ENCODE results near the gene CPNE1. TPM values are rescaled to one million over a fixed set of nuclear protein-coding genes. Genes with fewer than 3 reads are reported as not detected.
A peak's percentile ranks its signal among the peaks of the same experiment; 100 is the strongest.

The CPNE1 gene
- total RNA-seq, 1 donor, result 92.0 TPM

GRCh38 chr20:35602851-35603495 lies 61.7 kb downstream of the CPNE1 start:
- no peak for DNase-seq (ENCODE audit: low read depth)
- TF ChIP-seq CTCF (IDR thresholded peaks at IDR 0.05; ENCODE audit: insufficient read depth, low read depth, low read length), result no peak
- no peak overlapping the region for H3K4me3 ChIP-seq (ENCODE audit: low read depth, low read length)

GRCh38 chr20:35601990-35602389 lies 62.7 kb downstream of the CPNE1 start:
- H3K4me3 ChIP-seq (ENCODE audit: low read depth, low read length), result peak overlapping the region; percentile 59

GRCh38 chr20:35600993-35601973 lies 63.4 kb downstream of the CPNE1 start:
- peak overlapping the region; percentile 59 for H3K4me3 ChIP-seq (ENCODE audit: low read depth, low read length)
- peak; percentile 82 for DNase-seq (ENCODE audit: low read depth)
- TF ChIP-seq CTCF (IDR thresholded peaks at IDR 0.05; ENCODE audit: insufficient read depth, low read depth, low read length), result peak; percentile 48

More at GRCh38 chr20:35601990-35602389, 62.7 kb downstream of the CPNE1 start:
- TF ChIP-seq CTCF (IDR thresholded peaks at IDR 0.05; ENCODE audit: insufficient read depth, low read depth, low read length), result no peak
- no peak for DNase-seq (ENCODE audit: low read depth)

GRCh38 chr20:35600176-35600992 lies 64.3 kb downstream of the CPNE1 start:
- H3K4me3 ChIP-seq (ENCODE audit: low read depth, low read length), result peak overlapping the region; percentile 59
- TF ChIP-seq CTCF (IDR thresholded peaks at IDR 0.05; ENCODE audit: insufficient read depth, low read depth, low read length), result no peak
- DNase-seq (ENCODE audit: low read depth), result no peak

GRCh38 chr20:35599776-35600120 lies 65.0 kb downstream of the CPNE1 start:
- no peak for TF ChIP-seq CTCF (IDR thresholded peaks at IDR 0.05; ENCODE audit: insufficient read depth, low read depth, low read length)
- no peak for DNase-seq (ENCODE audit: low read depth)
- H3K4me3 ChIP-seq (ENCODE audit: low read depth, low read length), result no peak overlapping the region

GRCh38 chr20:35598899-35599775 lies 65.6 kb downstream of the CPNE1 start:
- no peak for TF ChIP-seq CTCF (IDR thresholded peaks at IDR 0.05; ENCODE audit: insufficient read depth, low read depth, low read length)
- H3K4me3 ChIP-seq (ENCODE audit: low read depth, low read length), result no peak overlapping the region
- DNase-seq (ENCODE audit: low read depth), result no peak

Measured in fibroblast of villous mesenchyme (primary cell).